NOMO-1 treated with DMSO at 0.1 percent for 48 hours (cell line): ENCODE results near the gene HPGD.
"Not testable (repeated sequence)": the region's sequence is repeated elsewhere in the genome, so short reads cannot be mapped to it uniquely, and the experiment has no call there.

ENCODE experiments used
- DNase-seq: peaks from one replicate; lab custom pipeline; 2025; ENCODE audit not compliant: unreplicated experiment; lab: John Stamatoyannopoulos, UW

The HPGD gene

DNA sequence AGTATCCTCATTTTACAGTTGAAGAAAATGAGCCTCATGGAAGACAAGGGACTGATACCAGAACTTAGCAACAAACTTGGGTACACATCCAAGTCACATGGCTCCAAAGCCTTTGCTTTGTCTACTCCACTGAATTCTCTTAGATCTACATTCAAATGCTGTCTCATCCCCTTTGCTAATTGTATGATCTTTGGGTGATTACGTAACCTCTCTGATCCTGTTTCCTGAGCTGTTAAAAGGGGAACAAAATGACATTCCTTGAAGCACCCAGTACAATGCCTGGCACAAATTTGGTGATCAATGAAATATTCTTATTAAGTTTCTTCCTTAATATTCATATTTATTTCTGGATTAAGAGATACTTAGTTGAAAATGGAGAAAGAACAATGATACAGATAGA, 5.9 kb upstream of the HPGD start:
- DNase-seq, result peak; percentile 41

DNA sequence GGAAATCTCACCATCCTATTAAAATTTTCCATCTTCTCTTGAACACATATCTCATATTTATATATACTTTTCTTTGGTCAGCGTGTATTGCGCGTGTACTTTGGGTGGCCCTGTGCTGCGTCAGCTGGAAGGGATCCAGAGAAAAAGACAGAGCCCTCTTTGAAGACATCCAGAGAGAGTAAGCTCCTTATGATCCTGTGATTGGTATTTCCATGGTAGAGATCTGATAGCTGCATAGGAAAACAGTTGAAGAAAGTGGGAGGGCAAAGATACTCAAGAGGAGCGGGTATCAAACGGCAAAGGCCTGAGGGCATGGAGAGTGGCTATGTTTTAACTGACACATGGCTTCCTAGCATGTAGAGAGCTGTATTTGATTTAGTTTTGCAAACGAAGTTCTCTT, 4.4 kb upstream of the HPGD start:
- DNase-seq, result no peak

DNA sequence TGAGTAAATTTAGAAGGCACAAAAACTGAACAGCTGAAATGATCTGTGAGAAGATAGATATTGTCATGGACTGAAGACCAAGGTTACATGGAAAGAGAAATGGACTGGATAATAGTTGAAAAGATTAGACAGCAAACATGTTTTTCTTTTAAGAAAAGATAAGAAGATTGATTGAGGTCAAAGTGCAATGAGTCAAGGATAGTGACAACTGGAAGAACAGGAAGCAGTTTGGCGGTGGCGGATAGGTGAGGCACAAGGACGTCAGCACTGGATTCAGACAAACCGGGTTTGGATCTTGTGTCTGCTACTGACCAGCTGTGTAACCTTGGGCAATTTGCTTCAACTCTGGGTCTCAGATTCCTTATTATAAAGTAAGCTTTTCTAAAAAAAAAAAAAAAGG, 2.0 kb upstream of the HPGD start:
- peak; percentile 16 for DNase-seq

DNA sequence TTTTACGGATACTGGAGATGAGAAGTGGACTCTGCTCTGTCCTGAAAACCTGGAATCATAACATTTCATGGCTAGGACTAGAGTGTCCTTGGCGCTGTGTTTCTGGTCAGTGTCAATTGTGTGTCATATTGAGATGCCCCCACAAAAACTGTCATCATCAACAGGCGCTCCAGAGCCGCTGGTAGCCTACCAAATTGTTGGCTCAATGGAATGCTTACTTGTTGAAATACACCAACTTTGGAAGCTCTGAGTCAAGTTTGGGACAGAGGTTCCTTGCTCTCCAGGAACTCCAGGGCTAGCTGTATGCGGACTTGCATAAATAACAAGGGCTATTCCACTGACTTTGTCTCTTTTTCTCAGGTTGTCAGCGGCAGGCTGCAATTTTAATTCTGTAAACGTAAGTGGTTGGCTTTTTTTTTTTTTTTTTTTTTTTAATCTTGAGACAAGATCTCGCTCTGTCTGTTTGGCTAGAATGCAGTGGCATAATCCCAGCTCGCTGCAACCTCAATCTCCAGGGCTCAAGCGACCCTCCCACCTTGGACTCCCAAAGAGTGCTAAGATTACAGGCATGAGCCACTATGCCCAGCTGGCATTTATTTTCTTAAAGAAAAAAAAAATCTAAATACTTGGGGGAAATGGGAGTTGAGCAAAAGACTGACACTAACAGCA, 871 bp upstream of the HPGD start:
- DNase-seq, result peak; percentile 33

DNA sequence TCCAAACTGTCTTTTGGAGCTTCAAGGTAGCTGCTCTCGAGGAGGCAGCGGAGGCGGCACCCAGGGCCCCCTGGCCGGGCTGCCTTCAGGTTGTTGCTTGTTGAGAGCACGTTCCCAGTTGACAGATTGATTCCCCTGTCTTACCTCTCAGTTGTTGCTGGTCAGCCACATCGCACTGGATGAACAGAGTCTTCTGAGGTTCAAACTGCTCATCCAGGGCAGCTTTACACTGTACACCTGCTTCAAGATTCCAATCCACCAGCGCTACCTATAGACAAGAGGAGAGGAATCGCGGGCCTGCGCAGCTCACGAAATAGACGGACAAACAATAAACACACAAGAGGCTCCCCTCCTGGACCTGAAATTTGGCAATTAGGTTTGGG, 497 bp downstream of the HPGD start:
- peak; percentile 25 for DNase-seq

DNA sequence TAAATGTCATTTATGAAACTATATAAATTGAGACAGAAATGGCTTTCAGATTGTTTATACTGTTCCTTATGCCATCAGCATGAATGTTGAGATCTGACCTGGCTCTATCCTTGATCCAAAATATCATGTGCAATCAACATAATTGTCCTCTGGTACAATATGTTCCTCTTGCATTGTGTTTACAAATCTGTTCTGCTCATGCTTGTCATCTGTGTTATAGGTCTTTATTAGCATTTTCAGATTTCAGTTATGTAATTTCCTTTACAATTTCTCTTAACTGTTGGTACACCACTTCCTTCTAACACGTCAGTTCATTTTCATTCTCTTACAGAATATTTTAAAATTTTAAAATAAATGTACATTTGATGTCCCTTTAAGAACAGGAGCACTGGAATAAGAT, 1.6 kb downstream of the HPGD start:
- peak; percentile 85 for DNase-seq

DNA sequence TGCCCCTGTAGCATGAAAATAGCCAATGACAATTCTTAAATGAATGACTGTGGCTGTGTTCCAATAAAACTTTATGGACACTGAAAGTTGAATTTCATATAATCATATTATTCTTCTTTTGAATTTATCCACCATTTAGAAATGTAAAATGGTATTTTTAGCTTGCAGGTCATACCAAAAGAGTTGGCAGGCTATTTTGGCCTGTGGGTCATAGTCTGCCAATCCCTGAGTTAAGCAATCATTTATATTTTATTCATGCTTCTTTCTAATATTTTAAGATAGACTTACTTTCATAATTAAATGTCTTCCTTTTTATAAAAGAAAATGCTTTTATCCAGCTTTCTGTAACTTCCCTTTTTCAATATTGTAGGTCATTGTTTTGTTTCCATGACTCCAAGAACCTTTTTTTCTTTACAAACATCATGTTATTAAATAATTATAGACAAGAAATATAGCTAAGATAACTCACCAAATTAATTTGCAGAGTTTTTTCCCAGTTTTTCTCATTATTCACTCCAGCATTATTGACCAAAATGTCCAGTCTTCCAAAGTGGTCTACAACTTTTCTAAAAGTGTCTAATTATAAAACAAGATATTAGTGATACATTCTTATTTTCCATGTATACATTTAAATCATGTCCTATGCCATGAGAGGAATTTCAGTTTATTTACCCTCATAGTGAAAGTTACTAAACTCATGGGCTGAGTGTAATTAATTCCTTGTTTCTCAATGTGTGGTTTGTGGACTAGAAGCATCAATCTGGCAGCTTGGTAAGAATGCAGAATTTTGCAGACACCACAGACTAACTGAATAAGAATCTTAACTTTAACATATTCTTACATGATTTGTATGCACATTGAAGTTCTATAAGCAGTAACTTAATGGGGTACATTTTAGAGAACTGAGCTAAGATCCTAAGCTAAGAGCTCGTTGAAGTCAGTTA, 4.5 kb downstream of the HPGD start:
- peak; percentile 79 for DNase-seq

DNA sequence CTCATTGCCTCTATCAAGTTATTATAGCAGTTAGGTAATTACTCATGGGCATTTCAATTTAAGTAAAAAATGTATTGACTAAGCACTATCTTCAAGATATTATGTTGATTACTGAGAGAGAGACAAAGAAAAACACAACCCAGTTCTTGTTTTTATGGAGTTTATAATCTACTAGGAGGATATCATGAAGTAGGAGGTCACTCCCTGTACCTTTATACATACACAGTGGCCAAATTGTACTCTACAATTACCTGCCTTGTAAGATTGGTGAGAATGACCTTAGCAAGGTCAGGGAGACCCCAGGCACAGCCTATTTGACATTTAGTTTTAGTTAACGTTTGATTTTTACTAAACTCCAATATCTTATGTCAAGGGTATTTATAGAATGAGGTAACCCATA, 5.5 kb downstream of the HPGD start:
- no peak for DNase-seq

DNA sequence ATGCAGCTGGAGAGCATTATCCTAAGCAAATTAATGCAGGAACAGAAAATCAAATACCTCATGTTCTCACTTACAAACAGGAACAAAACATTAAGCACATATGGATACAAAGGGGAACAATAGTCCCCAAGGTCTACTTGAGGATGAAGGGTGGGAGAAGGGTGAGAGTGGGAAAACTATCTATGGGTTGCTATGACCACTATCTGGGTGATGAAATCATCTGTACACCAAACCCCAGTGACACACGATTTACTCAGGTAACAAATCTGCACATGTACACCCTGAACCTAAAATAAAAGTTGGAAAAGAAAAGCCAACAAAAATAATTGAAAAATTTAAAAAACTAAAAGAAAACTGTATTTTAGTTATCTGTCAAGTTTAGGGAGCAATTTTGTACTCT, 5.9 kb downstream of the HPGD start:
- DNase-seq, result no peak

DNA sequence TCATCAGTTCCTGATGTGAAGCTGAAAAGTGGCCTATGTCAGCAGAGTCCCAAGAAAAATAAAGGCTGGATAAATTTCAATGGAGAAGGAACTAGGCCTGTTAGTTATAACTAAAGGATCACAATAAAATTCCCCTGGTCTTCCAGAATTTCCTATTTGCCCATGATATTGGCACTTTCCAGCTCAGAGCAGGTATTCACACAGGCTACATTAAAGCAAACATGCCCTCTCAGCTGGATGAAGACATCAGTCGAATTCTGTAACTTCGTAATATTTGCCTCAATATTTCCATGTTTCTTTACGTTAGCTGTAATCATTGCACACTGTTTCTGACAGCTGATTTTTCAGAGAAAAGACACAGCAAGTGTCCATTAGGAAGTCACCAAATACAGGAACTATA, 9.5 kb downstream of the HPGD start:
- no peak for DNase-seq

DNA sequence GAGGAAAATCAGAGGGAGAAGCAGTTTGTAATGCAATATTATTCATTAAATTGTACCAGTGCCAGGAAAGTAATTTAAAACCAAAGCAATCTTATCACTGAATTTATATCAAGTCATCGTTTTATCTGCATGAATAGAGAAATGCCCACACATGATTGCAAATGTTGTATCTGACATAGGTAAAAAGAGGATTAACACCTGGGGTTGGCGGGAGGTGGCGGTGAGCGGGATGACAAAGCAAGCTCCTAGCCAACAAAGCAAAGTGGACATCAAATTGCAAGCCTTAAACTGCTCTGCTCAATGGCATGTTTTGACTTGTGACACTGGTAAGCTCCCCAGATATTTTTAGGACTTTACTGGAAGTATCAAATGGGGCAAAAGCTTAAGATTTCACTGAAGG, 16.4 kb downstream of the HPGD start:
- DNase-seq, result no peak

DNA sequence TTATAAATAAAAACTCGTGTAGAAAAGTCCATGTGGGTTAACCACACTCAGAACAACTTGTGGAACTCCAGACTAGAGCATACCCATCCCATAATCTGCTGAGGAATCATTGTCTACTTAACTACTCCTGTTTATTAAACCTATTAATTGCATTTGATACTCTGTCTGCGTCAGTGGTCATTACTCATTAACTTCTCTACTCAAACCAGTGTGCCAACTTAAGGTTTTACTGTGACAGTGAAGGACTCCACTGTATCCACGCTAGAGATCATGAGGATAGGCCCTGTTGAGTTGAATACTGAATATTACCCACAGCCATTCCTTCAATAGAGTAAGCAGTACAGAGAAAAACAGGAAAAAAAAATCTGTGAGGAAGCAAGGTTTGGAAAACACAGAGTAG, 17.3 kb downstream of the HPGD start:
- no peak for DNase-seq

DNA sequence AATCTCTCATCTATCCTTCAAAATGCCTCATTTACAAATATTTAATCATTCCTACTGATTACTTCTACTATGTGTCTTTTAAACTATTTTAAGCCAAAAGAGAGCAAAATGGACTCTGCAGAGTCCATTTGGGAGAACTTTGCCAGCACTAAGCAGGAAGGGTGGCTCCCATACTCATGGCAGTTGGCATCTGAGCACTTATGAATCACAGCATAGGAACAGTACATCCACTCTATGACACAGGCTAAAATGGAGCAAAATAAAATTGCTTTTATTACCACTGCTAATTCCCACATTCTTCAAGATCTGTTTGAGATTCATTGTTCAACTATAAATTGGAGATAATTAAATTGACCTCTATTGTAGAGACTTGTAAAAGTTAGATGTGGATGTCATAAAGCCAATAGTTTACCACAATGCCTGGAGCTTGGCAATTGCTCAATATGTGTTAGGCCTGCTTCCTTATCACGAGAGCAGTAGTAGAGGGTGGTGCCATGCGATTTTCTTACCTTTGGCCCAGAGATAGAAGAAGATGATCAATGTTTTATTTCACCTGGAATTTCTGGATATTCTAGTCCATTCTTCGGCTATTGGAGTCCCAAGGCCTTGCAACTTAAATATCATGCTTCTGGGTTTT, 19.1 kb downstream of the HPGD start:
- peak; percentile 31 for DNase-seq

DNA sequence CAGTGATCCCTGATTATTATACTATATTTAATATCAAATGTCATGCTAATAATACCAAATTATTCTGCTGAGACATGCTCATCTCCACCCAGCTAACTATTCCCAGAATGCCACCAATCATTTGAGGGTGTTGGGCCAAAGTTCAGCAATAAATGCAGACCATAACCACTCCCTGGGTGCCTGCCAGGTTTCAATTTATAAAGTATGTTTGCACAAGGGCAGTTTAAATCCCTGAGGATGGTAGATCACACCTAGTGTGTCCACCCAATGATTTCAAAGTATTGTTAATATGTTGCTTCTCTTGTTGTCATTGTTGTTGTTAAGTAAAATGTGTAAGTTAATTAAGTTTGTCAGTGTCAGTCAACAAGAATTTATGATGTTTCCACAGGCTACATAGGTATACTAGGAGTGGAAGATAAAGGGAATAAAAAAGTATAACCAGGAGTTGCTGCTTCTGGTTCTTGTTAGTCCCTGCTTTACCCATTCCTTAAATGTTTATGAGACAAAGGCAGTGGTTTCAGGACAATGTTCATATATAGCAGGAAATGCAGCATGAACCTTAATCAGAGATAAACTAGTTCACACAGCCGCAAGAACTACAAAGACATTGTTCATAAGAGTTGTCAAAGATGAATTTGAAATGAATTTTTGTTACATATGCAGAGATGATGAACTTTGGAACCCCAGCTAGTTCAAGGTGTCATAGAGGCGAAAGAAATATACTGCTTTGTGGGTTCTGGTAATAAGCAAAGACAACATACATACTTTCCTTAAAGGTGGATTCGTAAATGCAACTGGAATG, 25.5 kb downstream of the HPGD start:
- DNase-seq, result no peak

DNA sequence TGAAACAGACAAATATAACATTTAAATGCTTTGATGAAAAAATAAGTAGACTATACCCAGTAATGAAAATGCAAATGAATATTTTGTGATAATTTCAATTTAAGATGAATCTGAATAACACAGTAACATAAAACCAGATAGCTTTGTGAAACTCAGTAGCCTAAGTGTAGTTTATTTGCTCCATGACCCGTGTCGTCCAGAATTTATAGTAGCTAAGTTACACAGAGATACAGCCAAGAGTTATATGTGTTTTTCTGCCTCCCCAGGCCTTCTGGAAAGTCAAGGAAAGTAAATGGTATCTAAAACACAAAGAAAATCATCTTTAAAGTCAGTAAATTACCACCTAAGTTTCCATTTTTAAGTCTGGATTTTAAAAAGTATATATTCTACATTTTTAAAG, 26.7 kb downstream of the HPGD start:
- no peak for DNase-seq

DNA sequence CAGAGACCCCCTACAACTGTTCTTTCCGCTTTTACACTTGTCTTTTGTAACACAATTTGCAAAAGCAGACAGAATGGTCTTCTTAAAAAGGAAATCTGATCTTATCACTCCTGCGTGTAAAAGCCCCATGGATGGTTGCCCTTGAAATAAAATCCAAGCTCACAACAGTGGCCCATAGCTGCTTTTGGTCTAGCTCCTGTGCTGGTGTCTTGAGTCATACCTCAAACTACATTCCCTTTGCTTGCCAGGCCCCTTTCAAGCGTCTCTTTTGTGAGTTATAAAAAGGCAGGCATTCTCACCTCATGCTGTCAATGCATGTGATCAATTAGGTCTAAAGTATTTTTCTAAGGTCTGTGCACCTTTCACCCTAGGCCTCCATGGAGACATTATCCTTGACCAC, 27.6 kb downstream of the HPGD start:
- no peak for DNase-seq

DNA sequence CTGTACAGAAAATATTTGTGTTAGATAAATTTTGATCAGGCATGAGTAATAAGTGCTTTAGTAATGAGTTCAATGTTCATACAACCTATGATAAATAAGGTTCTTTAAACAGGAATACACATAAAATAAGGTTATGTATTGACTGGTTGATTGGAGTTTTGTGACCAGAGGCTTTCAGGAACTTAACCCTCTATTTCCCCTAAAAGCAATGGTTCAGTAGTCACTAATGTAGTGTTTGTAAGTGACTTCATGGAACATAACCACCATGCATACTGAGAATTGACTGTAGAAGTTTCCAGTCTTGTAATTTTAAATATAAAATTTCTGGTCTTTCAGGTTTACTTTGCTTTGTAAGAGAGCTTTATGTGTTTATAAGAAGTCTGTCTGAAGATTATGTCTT, 28.1 kb downstream of the HPGD start:
- DNase-seq, result no peak

DNA sequence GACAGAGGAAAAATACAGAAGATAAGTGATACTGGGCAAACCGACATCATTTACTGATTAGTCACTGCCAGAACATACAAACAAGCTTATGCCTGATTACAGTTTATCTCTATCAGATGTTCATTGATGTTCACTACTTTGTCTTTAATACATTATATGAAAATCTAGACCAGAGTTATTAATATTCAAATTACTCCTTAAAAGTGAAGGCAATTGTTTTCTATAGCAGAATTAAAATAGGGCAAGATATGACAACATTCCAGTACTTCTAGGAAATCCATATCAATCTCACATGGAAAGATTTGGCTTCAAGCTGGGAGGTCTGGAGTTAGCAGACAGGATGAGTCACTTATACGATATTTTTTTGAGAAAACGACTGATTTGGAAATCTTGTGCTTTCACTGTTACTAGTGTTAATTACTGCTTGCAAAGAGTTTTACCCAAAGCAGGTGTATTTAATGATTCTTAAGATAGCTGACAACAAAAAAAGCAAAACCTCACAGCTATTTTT, 31.8 kb downstream of the HPGD start:
- no peak for DNase-seq

DNA sequence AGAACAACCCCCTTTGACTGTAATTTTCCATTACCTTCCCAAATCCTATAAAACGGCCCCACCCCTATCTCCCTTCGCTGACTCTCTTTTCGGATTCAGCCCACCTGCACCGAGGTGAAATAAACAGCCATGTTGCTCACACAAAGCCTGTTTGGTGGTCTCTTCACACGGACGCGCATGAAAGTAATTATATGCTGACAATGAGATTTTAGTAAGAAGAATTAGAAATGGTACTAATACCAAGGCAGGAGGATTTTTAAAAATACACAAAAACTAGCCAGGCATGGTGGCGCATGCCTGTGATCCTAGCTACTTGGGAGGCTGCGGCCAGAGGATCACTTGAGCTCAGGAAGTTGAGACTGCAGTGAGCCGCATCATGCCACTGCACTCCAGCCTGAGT, 33.9 kb downstream of the HPGD start:
- DNase-seq, result not testable (repeated sequence)

DNA sequence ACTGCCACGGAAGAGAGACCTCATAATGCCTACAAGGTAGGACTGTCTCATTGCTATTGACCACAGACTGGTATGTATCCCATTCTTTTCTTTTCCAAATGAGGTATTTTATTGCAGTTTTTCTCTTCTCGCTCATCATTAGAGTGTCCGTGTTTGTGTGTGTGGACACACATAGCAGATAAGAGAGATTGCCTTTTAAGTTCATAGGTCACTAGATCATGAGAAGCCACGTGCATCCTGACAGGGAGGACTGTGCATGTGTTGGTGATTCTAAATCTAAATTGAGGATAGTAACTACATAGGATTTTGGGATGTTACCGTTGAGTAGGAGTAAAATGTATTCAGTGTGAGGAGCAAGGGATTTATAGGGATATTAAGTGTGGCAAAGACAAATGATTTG, 37.3 kb downstream of the HPGD start:
- no peak for DNase-seq

DNA sequence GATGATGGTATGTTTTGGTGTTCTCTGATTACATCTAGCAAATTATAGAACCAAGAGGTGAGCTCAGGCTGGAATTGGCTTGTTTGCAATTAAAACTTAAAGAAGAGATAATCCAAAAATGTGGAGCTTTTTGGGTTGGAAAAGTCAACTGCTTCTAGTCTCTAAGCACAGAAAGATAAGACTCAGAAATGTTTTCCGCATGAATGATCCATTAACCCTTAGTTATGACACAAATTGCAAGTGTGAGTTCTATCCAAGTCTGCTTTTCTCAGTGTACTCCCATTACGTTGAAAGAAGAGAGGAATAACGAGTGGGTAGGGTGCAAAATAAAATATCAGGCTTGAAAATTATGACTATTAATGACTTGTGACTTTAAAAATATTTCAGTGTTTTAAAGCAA, 38.5 kb downstream of the HPGD start:
- no peak for DNase-seq
